Astrocyte of the cerebellum (primary cell): ENCODE results near the gene RUNX2.

Experiments used
- DNase-seq: peaks from one replicate; pipeline ENCODE4 v3.0.0-alpha.2; 2011; ENCODE audit warnings: low read depth
- H3K4me3 ChIP-seq: 2 replicates; pipeline ENCODE4 v1.5.1; 2011; ENCODE audit warnings: mild to moderate bottlenecking, low read depth, low read length, moderate library complexity
- CTCF ChIP-seq: IDR thresholded peaks from 2 replicates; pipeline ENCODE4 v1.5.1; 2012; ENCODE audit warnings: low read length, low read depth, moderate library complexity, mild to moderate bottlenecking; ENCODE audit errors: missing control alignments
- in situ Hi-C: cut with HindIII; loops from 2 replicates; pipeline ENCODE4 v1.10.0; 2017; ENCODE audit warnings: low sequenced_read_pairs

Gene RUNX2

GRCh38 chr6:45512717-45513116, 184.6 kb downstream of the RUNX2 start:
- no peak for DNase-seq
- no peak for TF ChIP-seq CTCF
- in situ Hi-C loops: no loop called here
- no peak overlapping the region for H3K4me3 ChIP-seq

- no peak for DNase-seq
- TF ChIP-seq CTCF: no peak
- H3K4me3 ChIP-seq: no peak overlapping the region
- in situ Hi-C loops: no loop called here
Observed at GRCh38 chr6:45513213-45513618, 185.1 kb downstream of the RUNX2 start.

DNA sequence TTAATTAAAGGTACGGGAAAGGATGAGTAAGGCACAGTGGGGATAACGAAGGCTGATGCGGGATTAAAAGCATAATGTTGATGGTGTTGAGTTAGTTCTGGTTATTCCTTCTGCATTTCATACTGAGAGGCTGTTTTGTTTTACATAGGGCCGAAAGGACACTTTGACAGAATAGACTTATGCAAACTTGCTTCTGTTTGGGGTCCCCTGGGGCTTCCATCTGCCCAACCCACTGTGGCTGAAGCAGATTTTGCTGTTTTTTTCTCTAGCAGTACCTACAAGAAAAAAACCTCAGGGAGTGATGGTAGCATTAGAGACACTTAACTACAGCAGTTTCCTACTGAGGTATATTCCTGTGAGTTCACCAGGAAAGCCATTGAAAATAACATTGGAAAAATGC, 185.7 kb downstream of the RUNX2 start:
- DNase-seq: no peak
- no peak overlapping the region for H3K4me3 ChIP-seq
- in situ Hi-C loops: no loop called here
- TF ChIP-seq CTCF: no peak

DNA sequence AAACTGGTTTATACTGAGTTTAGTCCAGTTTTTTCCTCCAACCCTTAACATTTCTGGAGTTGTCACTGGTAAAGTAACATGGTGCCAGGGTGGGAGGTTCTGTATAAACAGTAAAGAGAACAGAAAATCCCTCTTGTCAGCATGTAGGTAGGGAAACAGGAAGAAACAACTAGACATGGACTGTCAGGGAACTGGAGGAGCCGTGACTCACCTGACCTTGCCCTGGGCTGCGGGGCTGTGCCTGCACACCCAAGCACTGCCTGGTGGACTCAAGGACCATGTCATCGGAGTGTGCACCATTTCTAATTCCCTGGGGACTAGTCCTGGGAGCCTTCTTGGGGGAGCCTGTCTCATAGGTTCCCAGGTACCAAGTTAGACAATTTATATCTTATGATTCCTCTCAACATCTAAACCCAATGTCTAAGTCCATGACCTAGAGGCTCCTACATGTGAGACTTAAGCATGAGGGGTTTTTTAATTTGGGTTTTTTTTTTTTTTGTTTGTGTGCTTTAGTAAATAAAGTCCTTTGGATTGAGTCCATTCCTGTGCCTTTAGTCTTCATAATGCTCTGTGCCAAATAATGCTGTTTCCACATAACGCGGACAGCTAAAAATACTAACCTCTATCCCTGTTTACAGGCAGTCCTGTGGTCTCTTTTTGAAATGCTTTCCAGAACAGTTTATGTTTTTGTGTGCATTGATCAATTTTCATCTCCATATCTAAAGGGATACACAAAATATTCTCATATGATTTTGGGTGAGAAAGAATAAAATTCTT, 186.5 kb downstream of the RUNX2 start:
- TF ChIP-seq CTCF: no peak
- H3K4me3 ChIP-seq: no peak overlapping the region
- in situ Hi-C loops: no loop called here
- no peak for DNase-seq

DNA sequence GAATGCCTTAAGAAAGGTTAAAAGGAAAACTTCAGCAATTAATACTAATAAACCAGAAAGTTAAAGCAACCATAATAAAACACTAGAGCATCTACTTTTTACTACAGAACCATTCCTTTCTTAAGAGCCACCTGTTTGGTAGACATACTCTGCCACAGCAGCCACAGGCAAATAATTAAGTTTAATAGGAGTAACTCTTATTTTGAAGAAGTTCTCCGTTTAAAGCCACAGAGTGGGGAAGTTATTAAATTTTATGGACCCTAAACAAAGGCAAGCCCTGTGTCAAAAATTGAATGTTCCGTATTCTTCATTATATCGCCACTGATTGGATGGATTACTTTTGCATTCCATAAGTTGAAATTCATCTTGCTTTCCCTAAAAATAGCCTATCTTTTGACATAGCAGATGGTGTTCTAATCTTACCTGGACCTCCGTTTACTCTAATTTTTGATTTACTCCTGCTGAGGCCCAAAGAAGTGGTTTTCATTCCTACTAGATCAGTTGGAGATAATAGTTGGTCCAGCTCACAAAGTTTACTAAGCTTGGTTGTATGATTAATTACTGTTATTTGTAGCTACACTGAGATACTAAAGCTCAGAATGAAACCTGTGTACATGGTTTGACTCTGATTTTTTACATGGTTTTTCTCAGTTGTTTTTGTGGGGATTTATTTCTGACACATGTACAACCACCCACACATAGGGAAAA, 190.0 kb downstream of the RUNX2 start:
- no peak overlapping the region for H3K4me3 ChIP-seq
- in situ Hi-C loops: no loop called here
- TF ChIP-seq CTCF: no peak
- no peak for DNase-seq

GRCh38 chr6:45521226-45521625, 193.1 kb downstream of the RUNX2 start:
- no peak for DNase-seq
- in situ Hi-C loops: no loop called here
- no peak for TF ChIP-seq CTCF
- H3K4me3 ChIP-seq: no peak overlapping the region
